Thyroid gland (tissue), 4 donors: ENCODE measurements around the gene DOLPP1.

Experiments used
- CTCF ChIP-seq, 6 experiments: fragments of 200-600 bp in 3 of 6; fragments of 450-650 bp in 3 of 6; sonication (generic) in 3 of 6; IDR thresholded peaks; one replicate each; pipeline ENCODE4 v1.5.1; 2016 to 2019; ENCODE audit warnings: antibody characterized with exemption in 6 of 6, mild to moderate bottlenecking in 2 of 6, inconsistent platforms in 1 of 6, moderate library complexity in 1 of 6
- POLR2A ChIP-seq, 2 donors: fragments of 450-650 bp; IDR thresholded peaks; one replicate each; pipeline ENCODE4 v1.6.1; 2017; ENCODE audit warnings: antibody characterized with exemption in 2 of 2, mild to moderate bottlenecking in 2 of 2, moderate library complexity in 1 of 2

GRCh38 chr9:129033216-129033615 lies 47.7 kb upstream of the DOLPP1 start:
- TF ChIP-seq CTCF (IDR thresholded peaks at IDR 0.05) = no peak
- no peak for TF ChIP-seq POLR2A (IDR thresholded peaks at IDR 0.05)
